Activated T-cell treated with anti-CD3 and anti-CD28 coated beads, Interleukin-2, amount 50 U/mL, for 4 hours (primary cell): ENCODE measurements around the gene OR6C75. TPM values are rescaled to one million over a fixed set of nuclear protein-coding genes. Genes with fewer than 3 reads are reported as not detected.
"Not testable (repeated sequence)": the region's sequence is repeated elsewhere in the genome, so short reads cannot be mapped to it uniquely, and the experiment has no call there.

ENCODE experiments used
- ATAC-seq, 2 donors: fragments of 200-7000 bp; cut with Tn5 transposase; one replicate each; pipeline ENCODE4 v1.10.0; 2021
- DNase-seq: peaks from one replicate; pipeline ENCODE4 v3.0.0-alpha.2; 2020
- H3K27me3 Mint-ChIP-seq: one replicate; pipeline ENCODE4 v1.8.0; 2021; ENCODE audit warnings: low read depth, mixed read lengths
- H3K36me3 Mint-ChIP-seq: one replicate; pipeline ENCODE4 v1.8.0; 2022; ENCODE audit warnings: mixed read lengths; ENCODE audit not compliant: insufficient read depth
- H3K4me1 Mint-ChIP-seq: one replicate; pipeline ENCODE4 v1.8.0; 2021; ENCODE audit warnings: low read depth, mixed read lengths
- H3K4me3 Mint-ChIP-seq: one replicate; pipeline ENCODE4 v1.8.0; 2021; ENCODE audit warnings: mild to moderate bottlenecking, moderate library complexity, mixed read lengths
- H3K9me3 Mint-ChIP-seq: one replicate; pipeline ENCODE4 v1.8.0; 2021; ENCODE audit warnings: mixed read lengths
- total RNA-seq, 3 donors: library from RNA; stranded (reverse); gene quantifications; one replicate each; pipeline ENCODE4 v1.2.1, GENCODE V29; 2021

OR6C75 gene
- not detected for total RNA-seq

- H3K4me3 Mint-ChIP-seq = no peak within 1 kb of the TSS
- H3K36me3 Mint-ChIP-seq = no peaks in the 10 kb centered on the region
- H3K9me3 Mint-ChIP-seq = no peaks in the 10 kb centered on the region
- DNase-seq (no peak), ATAC-seq (no peak)
- no peaks in the 10 kb centered on the region for H3K4me1 Mint-ChIP-seq
- peaks cover 36% of the 10 kb centered on the region for H3K27me3 Mint-ChIP-seq
Measured at GRCh38 chr12:55362675-55363074, at the start of gene OR6C75. TSS of gene OR6C75 (plus strand) at chr12:55362975. CDS start at chr12:55365111, 2,136 bp downstream.

GRCh38 chr12:55314043-55314442, 48.7 kb upstream of the OR6C75 start, which contains the start of gene OR6C1:
TSS of gene OR6C1 (plus strand) at chr12:55314343. CDS start at chr12:55320600, 6,257 bp downstream.
- H3K9me3 Mint-ChIP-seq = peaks cover under 1% of the 10 kb centered on the region
- no peaks in the 10 kb centered on the region for H3K4me1 Mint-ChIP-seq
- peaks cover 8% of the 10 kb centered on the region for H3K27me3 Mint-ChIP-seq
- no peak within 1 kb of the TSS for H3K4me3 Mint-ChIP-seq
- H3K36me3 Mint-ChIP-seq = no peaks in the 10 kb centered on the region
- ATAC-seq = no peak
- no peak for DNase-seq

GRCh38 chr12:55320201-55320600, 42.6 kb upstream of the OR6C75 start:
- no peak for DNase-seq
- no peaks in the 10 kb centered on the region for H3K4me1 Mint-ChIP-seq
- H3K9me3 Mint-ChIP-seq = peaks cover 5% of the 10 kb centered on the region
- H3K27me3 Mint-ChIP-seq = peaks cover 9% of the 10 kb centered on the region
- H3K4me3 Mint-ChIP-seq = no peak overlapping the region
- no peak for ATAC-seq
- H3K36me3 Mint-ChIP-seq = no peaks in the 10 kb centered on the region

- H3K27me3 Mint-ChIP-seq = peaks cover 16% of the 10 kb centered on the region
- not testable (repeated sequence) for H3K4me3 Mint-ChIP-seq, H3K9me3 Mint-ChIP-seq, ATAC-seq, H3K4me1 Mint-ChIP-seq, DNase-seq, H3K36me3 Mint-ChIP-seq
Measured at GRCh38 chr12:55325801-55326200, 37.0 kb upstream of the OR6C75 start.

- no peaks in the 10 kb centered on the region for H3K36me3 Mint-ChIP-seq
- H3K4me3 Mint-ChIP-seq = no peak within 1 kb of the TSS
- H3K9me3 Mint-ChIP-seq = peaks cover 3% of the 10 kb centered on the region
- ATAC-seq (no peak), DNase-seq (no peak)
- no peaks in the 10 kb centered on the region for H3K4me1 Mint-ChIP-seq
- peaks cover 16% of the 10 kb centered on the region for H3K27me3 Mint-ChIP-seq
Measured at GRCh38 chr12:55330446-55330845, 32.3 kb upstream of the OR6C75 start, which contains the start of gene OR6C3. TSS of gene OR6C3 (plus strand) at chr12:55330746. CDS start at chr12:55331701, 955 bp downstream.

- H3K4me1 Mint-ChIP-seq = no peaks in the 10 kb centered on the region
- H3K27me3 Mint-ChIP-seq = peaks cover 28% of the 10 kb centered on the region
- no peaks in the 10 kb centered on the region for H3K9me3 Mint-ChIP-seq
- H3K36me3 Mint-ChIP-seq = no peaks in the 10 kb centered on the region
- DNase-seq (no peak), ATAC-seq (no peak)
- H3K4me3 Mint-ChIP-seq = no peak overlapping the region
Measured at GRCh38 chr12:55336002-55336401, 26.8 kb upstream of the OR6C75 start.

GRCh38 chr12:55355338-55355737, 7.4 kb upstream of the OR6C75 start:
- DNase-seq, ATAC-seq, H3K9me3 Mint-ChIP-seq, H3K36me3 Mint-ChIP-seq, H3K4me3 Mint-ChIP-seq, H3K4me1 Mint-ChIP-seq: not testable (repeated sequence)
- H3K27me3 Mint-ChIP-seq = peaks cover 44% of the 10 kb centered on the region

GRCh38 chr12:55365086-55365485, 2.3 kb downstream of the OR6C75 start:
- Mint-ChIP-seq H3K9me3 (no peaks in the 10 kb centered on the region), H3K4me1 (no peaks in the 10 kb centered on the region), H3K36me3 (no peaks in the 10 kb centered on the region), H3K27me3 (peaks cover 23% of the 10 kb centered on the region), H3K4me3 (no peak overlapping the region)
- DNase-seq = no peak
- ATAC-seq = no peak

GRCh38 chr12:55372521-55372920, 9.7 kb downstream of the OR6C75 start:
- DNase-seq = no peak
- no peak for ATAC-seq
- Mint-ChIP-seq H3K9me3 (no peaks in the 10 kb centered on the region), H3K4me1 (no peaks in the 10 kb centered on the region), H3K36me3 (no peaks in the 10 kb centered on the region), H3K27me3 (peaks cover 16% of the 10 kb centered on the region), H3K4me3 (no peak overlapping the region)

GRCh38 chr12:55385891-55386290, 23.1 kb downstream of the OR6C75 start:
- peaks cover 3% of the 10 kb centered on the region for H3K27me3 Mint-ChIP-seq
- H3K9me3 Mint-ChIP-seq = no peaks in the 10 kb centered on the region
- H3K4me3 Mint-ChIP-seq = no peak overlapping the region
- ATAC-seq (no peak), DNase-seq (no peak)
- no peaks in the 10 kb centered on the region for H3K36me3 Mint-ChIP-seq
- H3K4me1 Mint-ChIP-seq = no peaks in the 10 kb centered on the region

- no peaks in the 10 kb centered on the region for H3K36me3 Mint-ChIP-seq
- H3K4me3 Mint-ChIP-seq = no peak overlapping the region
- no peak for ATAC-seq
- H3K27me3 Mint-ChIP-seq = peaks cover 6% of the 10 kb centered on the region
- no peaks in the 10 kb centered on the region for H3K9me3 Mint-ChIP-seq
- no peak for DNase-seq
- H3K4me1 Mint-ChIP-seq = no peaks in the 10 kb centered on the region
Measured at GRCh38 chr12:55392032-55392795, 29.4 kb downstream of the OR6C75 start.

GRCh38 chr12:55396326-55396725, 33.6 kb downstream of the OR6C75 start:
- no peak for DNase-seq
- peaks cover 17% of the 10 kb centered on the region for H3K27me3 Mint-ChIP-seq
- no peaks in the 10 kb centered on the region for H3K36me3 Mint-ChIP-seq
- no peak for ATAC-seq
- H3K4me3 Mint-ChIP-seq = no peak overlapping the region
- no peaks in the 10 kb centered on the region for H3K9me3 Mint-ChIP-seq
- H3K4me1 Mint-ChIP-seq = no peaks in the 10 kb centered on the region

- no peaks in the 10 kb centered on the region for H3K9me3 Mint-ChIP-seq
- H3K4me3 Mint-ChIP-seq = no peak within 1 kb of the TSS
- DNase-seq (no peak), ATAC-seq (no peak)
- no peaks in the 10 kb centered on the region for H3K4me1 Mint-ChIP-seq
- H3K27me3 Mint-ChIP-seq = peaks cover 19% of the 10 kb centered on the region
- H3K36me3 Mint-ChIP-seq = no peaks in the 10 kb centered on the region
Measured at GRCh38 chr12:55400229-55400628, 37.5 kb downstream of the OR6C75 start, which contains the start of gene OR6C65. TSS of gene OR6C65 (plus strand) at chr12:55400529. CDS start at chr12:55400529, 0 bp downstream.

GRCh38 chr12:55407866-55408265, 45.1 kb downstream of the OR6C75 start:
- Mint-ChIP-seq H3K4me3 (no peak overlapping the region), H3K9me3 (no peaks in the 10 kb centered on the region)
- no peak for ATAC-seq

GRCh38 chr12:55409133-55409532, 46.4 kb downstream of the OR6C75 start:
- not testable (repeated sequence) for H3K36me3 Mint-ChIP-seq, ATAC-seq, DNase-seq, H3K27me3 Mint-ChIP-seq, H3K4me3 Mint-ChIP-seq, H3K4me1 Mint-ChIP-seq, H3K9me3 Mint-ChIP-seq

More at GRCh38 chr12:55407866-55408265, 45.1 kb downstream of the OR6C75 start:
- H3K27me3 Mint-ChIP-seq = peaks cover 9% of the 10 kb centered on the region
- H3K36me3 Mint-ChIP-seq = no peaks in the 10 kb centered on the region
- H3K4me1 Mint-ChIP-seq = no peaks in the 10 kb centered on the region
- DNase-seq = no peak
